Measurements from ENCODE around the gene FHL2. TPM values are rescaled to one million over a fixed set of nuclear protein-coding genes. Genes with fewer than 3 reads are reported as not detected.

Gene FHL2
- total and polyA plus RNA-seq, 9 of the 15 experiments (the other 6 are each of a cell fraction or from before 2014, with no cell fraction given), result 7.5 to 33.1 (median 23.9) TPM

DNA sequence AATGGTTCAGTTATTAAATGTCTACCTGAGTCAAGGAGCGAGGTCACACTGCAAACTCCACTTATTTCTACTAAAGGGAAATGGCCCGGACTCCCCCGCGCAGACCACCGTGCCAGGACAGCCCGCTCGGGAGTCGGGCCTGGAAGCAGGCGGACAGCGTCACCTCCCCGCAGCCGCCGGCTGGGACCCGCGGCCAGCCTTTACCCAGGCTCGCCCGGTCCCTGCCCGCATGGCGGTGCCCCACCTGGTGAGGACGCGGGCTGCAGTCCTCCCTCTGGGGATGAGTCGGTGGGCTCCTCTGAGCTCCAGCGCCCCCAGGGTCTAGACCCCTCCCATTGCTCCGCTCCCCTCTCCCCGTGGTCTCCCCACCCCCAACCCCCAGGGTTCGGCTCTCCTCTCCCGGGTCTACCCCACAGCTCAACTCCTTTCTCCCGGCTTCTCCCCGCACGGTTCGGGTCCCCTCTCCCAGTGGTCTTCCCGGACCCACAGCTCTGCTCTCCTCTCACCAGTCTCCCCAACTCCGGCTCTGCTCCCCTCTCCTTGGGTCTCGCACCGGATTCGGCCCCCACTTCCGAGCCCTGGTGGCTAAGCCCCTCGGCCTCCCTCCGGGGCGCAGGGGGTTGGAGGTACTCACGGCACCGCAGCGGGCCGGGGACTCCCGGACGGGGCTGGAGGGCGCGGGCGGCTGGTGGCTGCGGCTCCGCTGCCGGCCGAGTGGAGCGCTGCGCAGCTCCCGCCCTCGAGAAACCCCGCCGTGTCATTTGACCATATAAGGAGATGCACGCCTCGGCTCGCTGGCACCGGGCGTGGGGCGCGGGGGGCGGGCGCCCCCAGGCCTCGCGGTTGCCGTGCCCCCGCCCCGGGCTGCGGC, at the start of gene FHL2 (continued):
- TF ChIP-seq RBM15 (IDR thresholded peaks at IDR 0.05; ENCODE audit: insufficient read depth, low read length), result no peak
- TF ChIP-seq, protein P1, sequence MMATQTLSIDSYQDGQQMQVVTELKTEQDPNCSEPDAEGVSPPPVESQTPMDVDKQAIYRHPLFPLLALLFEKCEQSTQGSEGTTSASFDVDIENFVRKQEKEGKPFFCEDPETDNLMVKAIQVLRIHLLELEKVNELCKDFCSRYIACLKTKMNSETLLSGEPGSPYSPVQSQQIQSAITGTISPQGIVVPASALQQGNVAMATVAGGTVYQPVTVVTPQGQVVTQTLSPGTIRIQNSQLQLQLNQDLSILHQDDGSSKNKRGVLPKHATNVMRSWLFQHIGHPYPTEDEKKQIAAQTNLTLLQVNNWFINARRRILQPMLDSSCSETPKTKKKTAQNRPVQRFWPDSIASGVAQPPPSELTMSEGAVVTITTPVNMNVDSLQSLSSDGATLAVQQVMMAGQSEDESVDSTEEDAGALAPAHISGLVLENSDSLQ (IDR thresholded peaks at IDR 0.05), result no peak
- TF ChIP-seq, protein P2, sequence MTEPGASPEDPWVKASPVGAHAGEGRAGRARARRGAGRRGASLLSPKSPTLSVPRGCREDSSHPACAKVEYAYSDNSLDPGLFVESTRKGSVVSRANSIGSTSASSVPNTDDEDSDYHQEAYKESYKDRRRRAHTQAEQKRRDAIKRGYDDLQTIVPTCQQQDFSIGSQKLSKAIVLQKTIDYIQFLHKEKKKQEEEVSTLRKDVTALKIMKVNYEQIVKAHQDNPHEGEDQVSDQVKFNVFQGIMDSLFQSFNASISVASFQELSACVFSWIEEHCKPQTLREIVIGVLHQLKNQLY (CRISPR knock-in tag; conservative IDR thresholded peaks at IDR 0.05), result no peak
- peak; percentile 33 for TF ChIP-seq NEUROD1 (IDR thresholded peaks at IDR 0.05; ENCODE audit: borderline replicate concordance, low read depth, low read length, partially characterized antibody)
- TF ChIP-seq, protein P3, sequence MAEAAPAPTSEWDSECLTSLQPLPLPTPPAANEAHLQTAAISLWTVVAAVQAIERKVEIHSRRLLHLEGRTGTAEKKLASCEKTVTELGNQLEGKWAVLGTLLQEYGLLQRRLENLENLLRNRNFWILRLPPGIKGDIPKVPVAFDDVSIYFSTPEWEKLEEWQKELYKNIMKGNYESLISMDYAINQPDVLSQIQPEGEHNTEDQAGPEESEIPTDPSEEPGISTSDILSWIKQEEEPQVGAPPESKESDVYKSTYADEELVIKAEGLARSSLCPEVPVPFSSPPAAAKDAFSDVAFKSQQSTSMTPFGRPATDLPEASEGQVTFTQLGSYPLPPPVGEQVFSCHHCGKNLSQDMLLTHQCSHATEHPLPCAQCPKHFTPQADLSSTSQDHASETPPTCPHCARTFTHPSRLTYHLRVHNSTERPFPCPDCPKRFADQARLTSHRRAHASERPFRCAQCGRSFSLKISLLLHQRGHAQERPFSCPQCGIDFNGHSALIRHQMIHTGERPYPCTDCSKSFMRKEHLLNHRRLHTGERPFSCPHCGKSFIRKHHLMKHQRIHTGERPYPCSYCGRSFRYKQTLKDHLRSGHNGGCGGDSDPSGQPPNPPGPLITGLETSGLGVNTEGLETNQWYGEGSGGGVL (CRISPR knock-in tag; IDR thresholded peaks at IDR 0.05), result no peak
- TF ChIP-seq SMARCA4 (IDR thresholded peaks at IDR 0.05), result no peak; the same call in 1 of the 2 replicates
- TF ChIP-seq, protein P4, sequence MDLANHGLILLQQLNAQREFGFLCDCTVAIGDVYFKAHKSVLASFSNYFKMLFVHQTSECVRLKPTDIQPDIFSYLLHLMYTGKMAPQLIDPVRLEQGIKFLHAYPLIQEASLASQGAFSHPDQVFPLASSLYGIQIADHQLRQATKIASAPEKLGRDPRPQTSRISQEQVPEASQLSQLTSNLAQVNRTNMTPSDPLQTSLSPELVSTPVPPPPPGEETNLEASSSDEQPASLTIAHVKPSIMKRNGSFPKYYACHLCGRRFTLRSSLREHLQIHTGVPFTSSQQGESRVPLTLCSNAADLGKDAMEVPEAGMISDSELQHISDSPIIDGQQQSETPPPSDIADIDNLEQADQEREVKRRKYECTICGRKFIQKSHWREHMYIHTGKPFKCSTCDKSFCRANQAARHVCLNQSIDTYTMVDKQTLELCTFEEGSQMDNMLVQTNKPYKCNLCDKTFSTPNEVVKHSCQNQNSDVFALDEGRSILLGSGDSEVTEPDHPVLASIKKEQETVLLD (IDR thresholded peaks at IDR 0.05), result no peak
- no peak for TF ChIP-seq ZSCAN32 (CRISPR knock-in tag; IDR thresholded peaks at IDR 0.05)
- TF ChIP-seq ZBTB17 (CRISPR knock-in tag; IDR thresholded peaks at IDR 0.05), result no peak; the same call in 1 of the 2 replicates
- TF ChIP-seq, protein P5, sequence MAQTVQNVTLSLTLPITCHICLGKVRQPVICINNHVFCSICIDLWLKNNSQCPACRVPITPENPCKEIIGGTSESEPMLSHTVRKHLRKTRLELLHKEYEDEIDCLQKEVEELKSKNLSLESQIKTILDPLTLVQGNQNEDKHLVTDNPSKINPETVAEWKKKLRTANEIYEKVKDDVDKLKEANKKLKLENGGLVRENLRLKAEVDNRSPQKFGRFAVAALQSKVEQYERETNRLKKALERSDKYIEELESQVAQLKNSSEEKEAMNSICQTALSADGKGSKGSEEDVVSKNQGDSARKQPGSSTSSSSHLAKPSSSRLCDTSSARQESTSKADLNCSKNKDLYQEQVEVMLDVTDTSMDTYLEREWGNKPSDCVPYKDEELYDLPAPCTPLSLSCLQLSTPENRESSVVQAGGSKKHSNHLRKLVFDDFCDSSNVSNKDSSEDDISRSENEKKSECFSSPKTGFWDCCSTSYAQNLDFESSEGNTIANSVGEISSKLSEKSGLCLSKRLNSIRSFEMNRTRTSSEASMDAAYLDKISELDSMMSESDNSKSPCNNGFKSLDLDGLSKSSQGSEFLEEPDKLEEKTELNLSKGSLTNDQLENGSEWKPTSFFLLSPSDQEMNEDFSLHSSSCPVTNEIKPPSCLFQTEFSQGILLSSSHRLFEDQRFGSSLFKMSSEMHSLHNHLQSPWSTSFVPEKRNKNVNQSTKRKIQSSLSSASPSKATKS (CRISPR knock-in tag; IDR thresholded peaks at IDR 0.05), result no peak
- TF ChIP-seq, protein P6, sequence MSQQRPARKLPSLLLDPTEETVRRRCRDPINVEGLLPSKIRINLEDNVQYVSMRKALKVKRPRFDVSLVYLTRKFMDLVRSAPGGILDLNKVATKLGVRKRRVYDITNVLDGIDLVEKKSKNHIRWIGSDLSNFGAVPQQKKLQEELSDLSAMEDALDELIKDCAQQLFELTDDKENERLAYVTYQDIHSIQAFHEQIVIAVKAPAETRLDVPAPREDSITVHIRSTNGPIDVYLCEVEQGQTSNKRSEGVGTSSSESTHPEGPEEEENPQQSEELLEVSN (IDR thresholded peaks at IDR 0.05; ENCODE audit: borderline replicate concordance in 1 of 2, extremely low read depth in 1 of 2, insufficient read depth in 1 of 2, insufficient read length in 1 of 2, low read depth in 1 of 2, low read length in 1 of 2, poor library complexity in 1 of 2, severe bottlenecking in 1 of 2), result peak; percentile 92 to 94
- no peak for TF ChIP-seq ZNF561 (CRISPR knock-in tag; conservative IDR thresholded peaks at IDR 0.05)
